ENCODE data around the gene C2orf49. TPM values are rescaled to one million over a fixed set of nuclear protein-coding genes. Genes with fewer than 3 reads are reported as not detected.

C2orf49 gene
- total and polyA plus RNA-seq, 9 of the 15 experiments (the other 6 are each of a cell fraction or from before 2014, with no cell fraction given), result 17.9 to 38.2 (median 25.6) TPM

- TF ChIP-seq ZBTB40 (IDR thresholded peaks at IDR 0.05) (no peak), ZBTB40 (CRISPR knock-in tag; IDR thresholded peaks at IDR 0.05) (no peak), SRSF9 (IDR thresholded peaks at IDR 0.05; ENCODE audit: borderline replicate concordance, low read depth, low read length) (no peak), RBBP5 (IDR thresholded peaks at IDR 0.05; ENCODE audit: borderline replicate concordance, insufficient read depth, low read length, poor library complexity, severe bottlenecking) (no peak), HIVEP1 (CRISPR knock-in tag; IDR thresholded peaks at IDR 0.05) (no peak), FUS (optimal IDR thresholded peaks at IDR 0.05; ENCODE audit: low read depth, low read length) (no peak), ILK (tag; IDR thresholded peaks at IDR 0.05; ENCODE audit: borderline replicate concordance, low read depth) (no peak), ZNF3 (CRISPR knock-in tag; IDR thresholded peaks at IDR 0.05) (no peak), CREB3L1 (IDR thresholded peaks at IDR 0.05; ENCODE audit: borderline replicate concordance, low read depth) (no peak), MTA2 (IDR thresholded peaks at IDR 0.05; ENCODE audit: low read depth) (no peak)
Measured at GRCh38 chr2:105371156-105371555, 33.8 kb downstream of the C2orf49 start (continued).

Measured in K562 (cell line).